K562 (cell line): Measurements from ENCODE around the gene PPP1R15B. TPM values are rescaled to one million over a fixed set of nuclear protein-coding genes. Genes with fewer than 3 reads are reported as not detected.

ENCODE experiments used
- ATAC-seq: fragments of 200-7000 bp; cut with Tn5 transposase; 3 replicates; pipeline ENCODE4 v1.9.1; 2020; ENCODE audit warnings: moderate library complexity
- BruUV-seq: library from RNA; stranded (reverse); fragments of 400-500 nt; replicated peaks from 2 replicates; lab custom pipeline; 2021; lab: Mats Ljungman, UMichigan
- CTCF ChIA-PET: fragments of 300-600 bp; formaldehyde crosslinking; extraction: SDS; loops from one replicate; lab custom pipeline; 2021; ENCODE audit warnings: low intra/inter-chr PET ratio; lab: Yijun Ruan, JAX
- POLR2A ChIA-PET: fragments of 300-600, 350-650 bp; sonication (Branson Sonifier 250); formaldehyde crosslinking; extraction: SDS; loops from one replicate; lab custom pipeline; 2021; ENCODE audit warnings: antibody characterized with exemption, inconsistent platforms; lab: Yijun Ruan, JAX
- DNase-seq, 4 experiments: peaks; one replicate each; pipeline versions ENCODE4 v3.0.0 to v3.0.0-alpha.2; 2011 to 2018; ENCODE audit warnings: low spot score in 3 of 4, mixed read lengths in 3 of 4; ENCODE audit errors: extremely low read depth in 1 of 4
- FAIRE-seq: peaks from 2 replicates; lab custom pipeline; 2011; peaks lifted over from hg19 to GRCh38; lab: Jason Lieb, UNC
- H2AFZ ChIP-seq: 2 replicates; pipeline ENCODE4 v1.6.0; 2011; ENCODE audit warnings: low read depth, low read length, control low read depth, inconsistent platforms
- H3K27ac ChIP-seq: fragments of 200-600 bp; 3 replicates; pipeline ENCODE4 v1.8.0; 2011; ENCODE audit warnings: low read depth, mild to moderate bottlenecking, control low read depth, inconsistent platforms, low read length, moderate library complexity, mixed read lengths; ENCODE audit errors: extremely low read depth
- H3K27me3 ChIP-seq, 2 experiments: fragments of 300-600 bp in 1 of 2; 2 replicates in 1 of 2; 3 replicates in 1 of 2; pipeline versions ENCODE4 v1.6.0 to v1.8.0; 2011; ENCODE audit warnings: inconsistent platforms in 2 of 2, low read length in 2 of 2, mild to moderate bottlenecking in 1 of 2, mixed read lengths in 1 of 2, moderate library complexity in 1 of 2; ENCODE audit not compliant: control insufficient read depth in 2 of 2, insufficient read depth in 2 of 2
- H3K36me3 ChIP-seq: fragments of 300-600 bp; 3 replicates; pipeline ENCODE4 v1.8.0; 2011; ENCODE audit warnings: mild to moderate bottlenecking, low read length, inconsistent platforms; ENCODE audit not compliant: control insufficient read depth, insufficient read depth
- H3K4me1 ChIP-seq, 2 experiments: fragments of 200-600 bp in 1 of 2; replicated peaks in 1 of 2; 2 replicates in 1 of 2; 3 replicates in 1 of 2; pipeline versions ENCODE4 v1.5.1 to v1.8.0; 2011; ENCODE audit warnings: inconsistent platforms in 2 of 2, low read length in 2 of 2, mild to moderate bottlenecking in 1 of 2, mixed read lengths in 1 of 2, moderate library complexity in 1 of 2; ENCODE audit not compliant: control insufficient read depth in 2 of 2, insufficient read depth in 2 of 2
- H3K4me2 ChIP-seq: 2 replicates; pipeline ENCODE4 v1.6.1; 2011; ENCODE audit warnings: low read length, control low read depth, inconsistent platforms, mixed read lengths; ENCODE audit not compliant: insufficient read depth
- H3K4me3 ChIP-seq: fragments of 200-600 bp; sonication (generic), shearing (Covaris generic); 2 replicates; pipeline ENCODE4 v1.5.1; 2016; ENCODE audit warnings: control low read depth, inconsistent platforms
- H3K79me2 ChIP-seq: fragments of 200-600 bp; 3 replicates; pipeline ENCODE4 v1.8.0; 2011; ENCODE audit warnings: low read length, inconsistent platforms; ENCODE audit not compliant: control insufficient read depth, insufficient read depth
- H3K9ac ChIP-seq, 2 experiments: 2 replicates each; pipeline versions ENCODE4 v1.6.0 to v1.6.1; 2011; ENCODE audit warnings: low read depth in 2 of 2, low read length in 2 of 2, control low read depth in 1 of 2, inconsistent platforms in 1 of 2, mild to moderate bottlenecking in 1 of 2, mixed read lengths in 1 of 2; ENCODE audit not compliant: insufficient read depth in 1 of 2
- H3K9me1 ChIP-seq: one replicate; pipeline ENCODE4 v1.6.0; 2011; ENCODE audit warnings: inconsistent platforms, mild to moderate bottlenecking, low read length, moderate library complexity; ENCODE audit not compliant: control insufficient read depth, insufficient read depth
- H3K9me3 ChIP-seq: replicated peaks from 2 replicates; pipeline ENCODE4 v1.5.1; 2011; ENCODE audit warnings: low read depth, low read length, inconsistent platforms; ENCODE audit not compliant: control insufficient read depth, insufficient read depth
- H4K20me1 ChIP-seq: replicated peaks from 2 replicates; pipeline ENCODE4 v1.6.1; 2011; ENCODE audit warnings: low read length, inconsistent platforms, mixed read lengths; ENCODE audit not compliant: control insufficient read depth, insufficient read depth
- CEBPB ChIP-seq: fragments of 450-650 bp; IDR thresholded peaks from 2 replicates; pipeline ENCODE4 v1.6.1; 2016; ENCODE audit warnings: missing genetic modification characterization, missing compliant biosample characterization
- ILF3 ChIP-seq: fragments of 450-650 bp; IDR thresholded peaks from 2 replicates; pipeline ENCODE4 v1.6.1; 2018; ENCODE audit warnings: antibody characterized with exemption, mild to moderate bottlenecking, moderate library complexity, borderline replicate concordance
- KDM4B ChIP-seq, 2 experiments: fragments of 450-650 bp in 1 of 2; sonication (generic) in 1 of 2; IDR thresholded peaks; 2 replicates each; pipeline ENCODE4 v1.6.1; 2016 to 2017; ENCODE audit warnings: borderline replicate concordance in 2 of 2, antibody characterized with exemption in 1 of 2, low read depth in 1 of 2, mild to moderate bottlenecking in 1 of 2
- NFIX ChIP-seq: fragments of 250-450 bp; sonication (Bioruptor Pico); IDR thresholded peaks from 2 replicates; pipeline ENCODE4 v1.4.0; 2020; ENCODE audit warnings: low read depth, mild to moderate bottlenecking, moderate library complexity
- NRF1 ChIP-seq, 2 experiments: fragments of 450-650 bp; IDR thresholded peaks in 1 of 2; conservative IDR thresholded peaks in 1 of 2; 2 replicates each; pipeline ENCODE4 v1.6.1; 2014; ENCODE audit warnings: mild to moderate bottlenecking in 2 of 2
- PHF8 ChIP-seq: fragments of 200-600 bp; sonication (generic); IDR thresholded peaks from 2 replicates; pipeline ENCODE4 v1.6.1; 2012; ENCODE audit warnings: mixed run types, mild to moderate bottlenecking, inconsistent platforms, low read length, moderate library complexity, borderline replicate concordance
- SMARCC2 ChIP-seq: fragments of 450-650 bp; IDR thresholded peaks from 2 replicates; pipeline ENCODE4 v1.6.1; 2017; ENCODE audit warnings: antibody characterized with exemption, moderate library complexity, mild to moderate bottlenecking, low read depth
- SMARCE1 ChIP-seq: fragments of 450-650 bp; IDR thresholded peaks from 2 replicates; pipeline ENCODE4 v1.7.1; 2016; ENCODE audit warnings: mild to moderate bottlenecking
- SOX6 ChIP-seq: fragments of 450-650 bp; IDR thresholded peaks from 2 replicates; pipeline ENCODE4 v1.6.1; 2014; ENCODE audit warnings: mild to moderate bottlenecking
- WGBS: fragments of 100-300 bp; shearing (Covaris generic); methylation state at CpG from one replicate; pipeline ENCODE4 v1.1.6; 2016; ENCODE audit warnings: low coverage, mixed read lengths; ENCODE audit not compliant: insufficient coverage; ENCODE audit errors: missing lambda C conversion rate; 5-methylcytosine and 5-hydroxymethylcytosine counted together
- in situ Hi-C: fragments of 300-500 bp; cut with MboI; formaldehyde crosslinking; loops from 4 replicates; pipeline ENCODE4 v1.15.0; 2018; ENCODE audit warnings: inconsistent platforms, mixed read lengths
- intact Hi-C: fragments of 100-400 bp; cut with micrococcal nuclease; formaldehyde crosslinking; loops from 2 replicates; pipeline ENCODE4 v1.14.2; 2022
- polyA plus RNA-seq, 8 experiments: library from polyadenylated mRNA; depleted of rRNA in 4 of 8; stranded (reverse) in 5 of 8; unstranded in 3 of 8; fragments of >200 nt; fragmentation: Nextera tagmentation in 2 of 8; fragmentation: Illumina TruSeq in 1 of 8; extraction: Ambion mirVana in 2 of 8; extraction: Trizol in 1 of 8; gene quantifications; 2 replicates each; pipeline versions ENCODE4 v1.2.1 to v1.2.3, GENCODE V29; 2011 to 2014; ENCODE audit warnings: inconsistent platforms in 1 of 8, missing spikeins in 1 of 8
- total RNA-seq, 7 experiments: library from RNA; depleted of rRNA in 6 of 7; stranded (reverse); fragments of >200 nt in 6 of 7; fragmentation: Illumina TruSeq in 2 of 7; extraction: Trizol in 2 of 7; gene quantifications; 2 replicates each; pipeline versions ENCODE4 v1.2.1 to v1.2.3, GENCODE V29; 2011 to 2021; ENCODE audit warnings: low replicate concordance in 1 of 7
- TF ChIP-seq, protein P1 (sequence below): fragments of 200-800 bp; sonication (Bioruptor generic); IDR thresholded peaks from 2 replicates; pipeline ENCODE4 v1.6.1; 2017; ENCODE audit warnings: missing genetic modification characterization, missing compliant biosample characterization

Gene PPP1R15B
- total and polyA plus RNA-seq, 9 of the 15 experiments (the other 6 are each of a cell fraction or from before 2014, with no cell fraction given) = 17.0 to 48.1 (median 30.8) TPM

DNA sequence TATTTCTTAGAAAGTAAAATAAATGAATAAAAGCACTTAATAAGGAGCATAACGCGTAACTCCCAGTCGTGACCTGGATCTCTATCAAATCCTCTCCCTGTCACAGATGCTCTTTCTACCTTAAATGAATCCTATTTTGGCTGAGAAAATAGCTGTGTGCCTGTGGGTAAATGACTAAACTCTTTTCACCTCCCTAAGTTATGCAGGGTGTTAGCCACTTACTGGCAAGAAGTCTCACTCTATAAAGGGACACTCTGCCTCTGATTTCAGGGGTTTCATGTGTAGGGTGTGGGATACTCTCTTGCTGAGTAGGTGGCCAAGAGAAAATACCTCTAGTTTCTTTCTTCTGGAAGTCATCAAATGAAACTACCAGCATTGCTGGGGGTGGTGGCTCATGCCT, 24.3 kb upstream of the PPP1R15B start (continued):
- TF ChIP-seq PHF8 (no peak), KDM4B (IDR thresholded peaks at IDR 0.05; ENCODE audit: borderline replicate concordance in 2 of 2, low read depth in 1 of 2) (no peak), NRF1 (conservative IDR thresholded peaks at IDR 0.05 in 1 of 2, IDR thresholded peaks at IDR 0.05 in 1 of 2) (no peak), ILF3 (no peak), SMARCC2 (no peak), SOX6 (no peak), NFIX (no peak)
- TF ChIP-seq, protein P1, sequence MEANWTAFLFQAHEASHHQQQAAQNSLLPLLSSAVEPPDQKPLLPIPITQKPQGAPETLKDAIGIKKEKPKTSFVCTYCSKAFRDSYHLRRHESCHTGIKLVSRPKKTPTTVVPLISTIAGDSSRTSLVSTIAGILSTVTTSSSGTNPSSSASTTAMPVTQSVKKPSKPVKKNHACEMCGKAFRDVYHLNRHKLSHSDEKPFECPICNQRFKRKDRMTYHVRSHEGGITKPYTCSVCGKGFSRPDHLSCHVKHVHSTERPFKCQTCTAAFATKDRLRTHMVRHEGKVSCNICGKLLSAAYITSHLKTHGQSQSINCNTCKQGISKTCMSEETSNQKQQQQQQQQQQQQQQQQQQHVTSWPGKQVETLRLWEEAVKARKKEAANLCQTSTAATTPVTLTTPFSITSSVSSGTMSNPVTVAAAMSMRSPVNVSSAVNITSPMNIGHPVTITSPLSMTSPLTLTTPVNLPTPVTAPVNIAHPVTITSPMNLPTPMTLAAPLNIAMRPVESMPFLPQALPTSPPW (CRISPR knock-in tag) = no peak

DNA sequence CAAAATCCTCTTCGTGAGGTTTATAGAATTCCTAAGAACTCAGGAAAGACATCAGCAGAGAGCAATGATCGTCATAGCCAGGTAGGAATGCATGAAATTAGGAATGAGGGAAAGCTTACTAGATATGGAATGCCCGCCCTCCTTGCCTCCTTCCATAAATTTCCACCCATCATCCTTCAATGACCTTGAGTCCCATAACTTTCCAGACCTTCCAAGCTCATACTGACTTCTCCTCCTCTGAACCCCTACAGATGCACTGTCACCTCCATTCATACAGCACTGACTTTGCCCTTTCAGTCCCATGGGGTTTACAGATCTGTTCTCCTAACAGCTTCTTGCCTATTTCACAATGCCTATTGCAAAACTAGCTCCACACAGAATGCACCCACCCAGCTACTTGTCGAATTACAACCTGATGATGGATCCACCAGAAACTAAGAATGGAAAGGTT, 23.8 kb upstream of the PPP1R15B start:
- no peak for FAIRE-seq
- no peaks in the 10 kb centered on the region for H3K9me3 ChIP-seq
- H3K9me1 ChIP-seq = no peaks in the 10 kb centered on the region
- H3K4me1 ChIP-seq = no peaks in the 10 kb centered on the region; a peak in 3 of 5 replicates
- no peaks in the 10 kb centered on the region for H3K79me2 ChIP-seq
- peaks cover 7% of the 10 kb centered on the region; the same call in 1 of the 2 replicates for H4K20me1 ChIP-seq
- H3K27ac ChIP-seq = no peak overlapping the region
- peaks cover 37 to 55% of the 10 kb centered on the region in 2 experiments for H3K27me3 ChIP-seq
- TF ChIP-seq CEBPB (tag) (peak; percentile 89), SMARCE1 (no peak)
- TF ChIP-seq, all 486 proteins: peak for 1
- Histone ChIP-seq H3K4me3 (no peak overlapping the region), H3K9ac (no peak overlapping the region), H2AFZ (no peak overlapping the region), H3K36me3 (no peaks in the 10 kb centered on the region), H3K4me2 (no peak overlapping the region)
- CTCF ChIA-PET = interaction anchor here (0.5 kb wide), 1 partner anchor 570 kb away, joined by 3 read pairs; no protein-coding TSS in a partner anchor
- ATAC-seq (no peak), DNase-seq (no peak)
- POLR2A ChIA-PET = interaction anchor here (0.6 to 1.1 kb wide), 4 partner anchors 8 to 28 kb away, joined by 3 to 5 read pairs (median 3); no protein-coding TSS in a partner anchor
- intact Hi-C loops (no loop called here), in situ Hi-C loops (loop anchor here (10.0 kb wide), 1 partner anchor 369 kb away; no protein-coding TSS in a partner anchor)
- 3% methylated on average over 4 of the region's 4 CpGs for WGBS
- no TSS peak for BruUV-seq
